GM12873 (cell line): ENCODE data around the gene KCTD13.

Source experiments
- TF ChIP-seq, protein P1 (sequence below): IDR thresholded peaks from 2 replicates; pipeline ENCODE4 v1.5.1; 2012; ENCODE audit warnings: low read depth, mild to moderate bottlenecking, moderate library complexity, low read length, control low read depth; ENCODE audit not compliant: insufficient read depth; ENCODE audit errors: missing control alignments

Gene KCTD13

GRCh38 chr16:29907973-29908372, 18.1 kb downstream of the KCTD13 start:
- TF ChIP-seq, protein P1, sequence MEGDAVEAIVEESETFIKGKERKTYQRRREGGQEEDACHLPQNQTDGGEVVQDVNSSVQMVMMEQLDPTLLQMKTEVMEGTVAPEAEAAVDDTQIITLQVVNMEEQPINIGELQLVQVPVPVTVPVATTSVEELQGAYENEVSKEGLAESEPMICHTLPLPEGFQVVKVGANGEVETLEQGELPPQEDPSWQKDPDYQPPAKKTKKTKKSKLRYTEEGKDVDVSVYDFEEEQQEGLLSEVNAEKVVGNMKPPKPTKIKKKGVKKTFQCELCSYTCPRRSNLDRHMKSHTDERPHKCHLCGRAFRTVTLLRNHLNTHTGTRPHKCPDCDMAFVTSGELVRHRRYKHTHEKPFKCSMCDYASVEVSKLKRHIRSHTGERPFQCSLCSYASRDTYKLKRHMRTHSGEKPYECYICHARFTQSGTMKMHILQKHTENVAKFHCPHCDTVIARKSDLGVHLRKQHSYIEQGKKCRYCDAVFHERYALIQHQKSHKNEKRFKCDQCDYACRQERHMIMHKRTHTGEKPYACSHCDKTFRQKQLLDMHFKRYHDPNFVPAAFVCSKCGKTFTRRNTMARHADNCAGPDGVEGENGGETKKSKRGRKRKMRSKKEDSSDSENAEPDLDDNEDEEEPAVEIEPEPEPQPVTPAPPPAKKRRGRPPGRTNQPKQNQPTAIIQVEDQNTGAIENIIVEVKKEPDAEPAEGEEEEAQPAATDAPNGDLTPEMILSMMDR = no peak

GRCh38 chr16:29906520-29907244, 19.3 kb downstream of the KCTD13 start:
- TF ChIP-seq, protein P1 = no peak

DNA sequence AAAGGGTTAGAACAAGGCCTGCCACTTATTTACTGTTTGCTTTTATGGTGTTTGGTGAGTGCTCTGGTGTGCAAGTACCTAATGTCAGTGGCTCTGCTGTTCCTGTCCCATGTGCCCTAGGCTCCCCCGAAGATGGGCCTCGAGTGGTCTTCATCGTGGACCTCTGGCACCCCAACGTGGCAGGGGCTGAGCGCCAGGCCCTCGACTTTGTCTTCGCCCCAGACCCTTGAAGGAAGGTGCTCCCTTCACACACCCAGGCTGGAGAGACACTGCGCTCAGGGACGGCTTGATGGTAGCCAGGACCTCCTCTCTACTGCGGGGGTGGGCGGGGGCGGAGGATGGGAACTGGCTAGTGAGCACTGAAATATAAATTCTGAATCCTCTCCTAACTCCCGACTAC, 20.4 kb downstream of the KCTD13 start:
- TF ChIP-seq, protein P1 = no peak

GRCh38 chr16:29904947-29905346, 21.1 kb downstream of the KCTD13 start:
- TF ChIP-seq, protein P1 = no peak

DNA sequence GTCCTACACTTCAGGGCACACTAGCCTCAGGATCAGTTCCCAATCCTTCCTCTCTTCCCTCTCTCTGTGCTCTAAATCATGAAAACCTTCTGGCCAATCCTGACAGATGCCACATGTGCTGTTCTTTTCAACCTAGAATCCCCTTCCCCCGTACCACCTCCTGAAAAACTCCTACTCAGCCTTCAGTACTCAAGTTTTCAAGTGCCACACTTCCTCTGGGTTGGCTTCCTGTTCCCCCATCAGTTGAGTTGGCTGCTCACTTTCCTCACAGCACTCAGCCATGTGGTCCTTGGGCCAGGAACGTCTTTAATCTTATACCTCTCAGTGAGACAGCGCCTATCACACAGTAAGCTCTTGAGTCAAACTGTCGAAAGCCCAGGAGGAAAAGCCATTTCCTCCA, 22.4 kb downstream of the KCTD13 start:
- TF ChIP-seq, protein P1 = no peak

DNA sequence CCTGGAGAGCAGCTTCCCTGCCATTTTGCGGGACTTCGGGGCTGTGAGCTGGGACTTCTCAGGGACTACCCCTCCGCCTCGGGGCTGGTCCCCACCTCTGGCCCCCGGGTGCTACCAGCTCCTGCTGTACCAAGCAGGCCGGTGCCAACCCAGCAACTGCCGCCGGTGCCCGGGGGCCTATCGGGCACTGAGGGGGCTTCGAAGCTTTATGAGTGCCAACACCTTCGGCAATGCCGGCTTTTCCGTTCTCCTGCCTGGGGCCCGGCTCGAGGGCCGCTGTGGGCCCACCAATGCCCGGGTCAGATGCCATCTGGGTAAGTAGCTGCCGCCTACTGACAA, 24.4 kb downstream of the KCTD13 start:
- TF ChIP-seq, protein P1 = no peak

DNA sequence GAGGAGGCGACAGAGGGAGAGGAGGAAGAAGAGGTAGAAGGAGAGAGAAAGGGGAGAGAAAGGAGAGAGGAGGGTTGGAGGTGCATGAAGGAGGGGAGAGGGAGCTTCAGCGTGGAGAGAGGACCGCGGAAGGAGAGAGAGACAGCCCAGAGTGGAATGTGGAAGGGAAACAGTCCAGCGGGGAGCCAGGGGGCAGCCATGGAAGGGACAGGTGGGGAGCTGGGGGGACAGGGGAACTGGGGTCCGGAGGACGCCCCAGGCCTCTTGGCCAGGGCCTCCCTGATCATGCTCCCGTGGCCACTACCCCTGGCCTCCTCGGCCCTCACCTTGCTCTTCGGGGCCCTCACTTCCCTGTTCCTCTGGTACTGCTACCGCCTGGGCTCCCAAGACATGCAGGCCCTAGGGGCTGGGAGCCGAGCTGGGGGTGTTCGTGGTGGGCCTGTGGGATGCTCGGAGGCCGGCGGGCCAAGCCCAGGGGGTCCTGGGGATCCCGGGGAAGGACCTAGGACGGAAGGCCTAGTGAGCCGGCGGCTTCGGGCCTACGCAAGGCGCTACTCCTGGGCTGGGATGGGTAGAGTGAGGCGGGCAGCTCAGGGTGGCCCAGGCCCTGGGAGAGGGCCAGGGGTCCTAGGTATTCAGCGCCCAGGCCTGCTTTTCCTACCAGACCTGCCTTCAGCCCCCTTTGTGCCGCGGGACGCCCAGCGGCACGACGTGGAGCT, 25.0 kb downstream of the KCTD13 start:
- TF ChIP-seq, protein P1 = no peak
